Uterus (tissue), 4 donors: Measurements from ENCODE around the gene RREB1. TPM values are rescaled to one million over a fixed set of nuclear protein-coding genes. Genes with fewer than 3 reads are reported as not detected.
A peak's percentile ranks its signal among the peaks of the same experiment; 100 is the strongest.

Experiments used
- DNase-seq, 2 donors: peaks; one replicate each; pipeline ENCODE4 v3.0.0-alpha.2; 2019 to 2020
- H3K27ac ChIP-seq, 2 donors: fragments of 200-600 bp; sonication (generic); 1 replicate in 1 of 2; 2 replicates in 1 of 2; pipeline ENCODE4 v1.5.1; 2016 to 2018
- H3K27me3 ChIP-seq, 2 donors: fragments of 200-600 bp; sonication (generic); one replicate each; pipeline ENCODE4 v1.5.1; 2018 to 2019; ENCODE audit warnings: control low read depth in 1 of 2
- H3K36me3 ChIP-seq, 2 donors: fragments of 200-600 bp; sonication (generic); one replicate each; pipeline ENCODE4 v1.5.1; 2019; ENCODE audit warnings: control low read depth in 1 of 2
- H3K4me1 ChIP-seq, 2 donors: fragments of 200-600 bp; sonication (generic); one replicate each; pipeline ENCODE4 v1.5.1; 2018 to 2019; ENCODE audit warnings: control low read depth in 1 of 2
- H3K4me3 ChIP-seq, 2 donors: fragments of 200-600 bp; sonication (generic); 1 replicate in 1 of 2; 2 replicates in 1 of 2; pipeline ENCODE4 v1.5.1; 2018 to 2019; ENCODE audit warnings: mild to moderate bottlenecking in 1 of 2
- H3K9me3 ChIP-seq, 2 donors: fragments of 200-600 bp; sonication (generic); one replicate each; pipeline ENCODE4 v1.5.1; 2019; ENCODE audit warnings: control low read depth in 1 of 2
- CTCF ChIP-seq, 4 experiments: fragments of 200-600 bp in 2 of 4; fragments of 450-650 bp in 2 of 4; sonication (generic) in 2 of 4; IDR thresholded peaks; one replicate each; pipeline ENCODE4 v1.5.1; 2016 to 2019; ENCODE audit warnings: antibody characterized with exemption in 4 of 4, mild to moderate bottlenecking in 2 of 4, moderate library complexity in 1 of 4
- POLR2A ChIP-seq, 2 donors: fragments of 450-650 bp; IDR thresholded peaks; one replicate each; pipeline ENCODE4 v1.6.1; 2016; ENCODE audit warnings: antibody characterized with exemption in 2 of 2, mild to moderate bottlenecking in 1 of 2, moderate library complexity in 1 of 2
- intact Hi-C: fragments of 100-400 bp; cut with DNase I; formaldehyde crosslinking; loops from one replicate; pipeline ENCODE4 v1.15.1; 2023; ENCODE audit warnings: low total_unique reads
- total RNA-seq, 4 donors: library from RNA; depleted of rRNA in 3 of 4; stranded (reverse); fragments of >200 nt in 3 of 4; gene quantifications; one replicate each; pipeline versions ENCODE4 v1.1.0 to v1.2.4, GENCODE V29; 2014 to 2023
- donor health status: DM: yes; HTN: yes; CAD: no.

RREB1 gene
- total RNA-seq, 4 donors from 2014 or later: 15.1 to 65.9 (median 22.7) TPM

GRCh38 chr6:7144872-7145584 lies 37.3 kb downstream of the RREB1 start:
- intact Hi-C loops: no loop called here
- no peak overlapping the region for H3K4me3 ChIP-seq
- no peaks in the 10 kb centered on the region for H3K27me3 ChIP-seq
- H3K27ac ChIP-seq: peak overlapping the region; percentile 72 to 86
- H3K4me1 ChIP-seq: peaks cover 0 to 12% of the 10 kb centered on the region in 2 donors
- TF ChIP-seq POLR2A (IDR thresholded peaks at IDR 0.05): no peak
- no peak for TF ChIP-seq CTCF (IDR thresholded peaks at IDR 0.05)
- H3K36me3 ChIP-seq: no peaks in the 10 kb centered on the region
- no peak for DNase-seq
- H3K9me3 ChIP-seq: no peaks in the 10 kb centered on the region

- Histone ChIP-seq H3K4me1 (peaks cover 0 to 12% of the 10 kb centered on the region in 2 donors), H3K36me3 (no peaks in the 10 kb centered on the region), H3K4me3 (no peak overlapping the region), H3K9me3 (no peaks in the 10 kb centered on the region), H3K27me3 (no peaks in the 10 kb centered on the region), H3K27ac (peak overlapping the region; percentile 72 to 86)
- intact Hi-C loops: no loop called here
- TF ChIP-seq POLR2A (IDR thresholded peaks at IDR 0.05) (no peak), CTCF (IDR thresholded peaks at IDR 0.05) (no peak)
- no peak for DNase-seq
Observed at GRCh38 chr6:7145585-7145884, 37.8 kb downstream of the RREB1 start.

DNA sequence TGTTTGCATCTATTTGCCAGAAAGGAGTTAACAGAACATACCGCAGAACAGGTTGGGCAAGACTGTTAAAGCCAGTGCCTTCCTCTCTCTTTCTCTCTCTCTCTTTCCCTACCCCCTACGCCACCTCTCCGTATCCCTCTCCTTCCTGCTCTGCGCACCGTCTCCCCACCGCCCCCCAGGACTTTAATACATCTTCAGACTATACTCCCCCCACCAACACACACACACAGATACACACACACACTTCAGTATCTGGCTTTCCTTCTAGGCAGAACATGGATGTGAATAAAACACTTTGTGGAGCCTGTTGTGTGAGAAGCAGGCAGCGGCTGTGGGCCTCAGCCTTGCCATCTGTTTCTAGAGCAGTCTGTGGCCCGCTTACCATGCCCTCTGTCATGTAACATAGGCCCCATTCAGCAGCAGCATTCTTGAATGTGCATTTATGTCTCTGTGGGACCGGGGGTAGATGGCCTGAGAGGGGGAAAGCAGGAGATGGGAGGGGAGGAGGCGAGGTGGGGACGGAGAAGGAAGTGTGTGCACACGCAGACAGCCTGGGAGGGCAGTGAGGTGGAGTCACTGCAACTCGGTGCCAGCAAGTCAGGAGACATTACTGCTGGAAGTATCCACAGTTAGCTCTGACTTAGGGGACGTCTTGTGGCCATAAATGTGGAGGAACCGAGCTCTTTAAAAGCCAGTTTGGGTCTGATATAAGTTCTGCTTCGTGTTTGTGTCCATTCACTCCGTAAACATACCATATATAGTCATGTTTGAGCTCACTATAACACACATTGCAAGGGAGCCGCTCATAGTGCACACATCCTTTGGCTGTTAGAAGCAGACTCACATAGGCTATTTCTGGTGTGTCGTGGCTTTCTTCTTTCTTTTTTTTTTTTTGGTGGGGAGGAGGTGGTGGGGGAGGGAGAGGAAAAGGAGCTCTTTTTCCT lies 38.4 kb downstream of the RREB1 start:
- no peak overlapping the region for H3K4me3 ChIP-seq

DNA sequence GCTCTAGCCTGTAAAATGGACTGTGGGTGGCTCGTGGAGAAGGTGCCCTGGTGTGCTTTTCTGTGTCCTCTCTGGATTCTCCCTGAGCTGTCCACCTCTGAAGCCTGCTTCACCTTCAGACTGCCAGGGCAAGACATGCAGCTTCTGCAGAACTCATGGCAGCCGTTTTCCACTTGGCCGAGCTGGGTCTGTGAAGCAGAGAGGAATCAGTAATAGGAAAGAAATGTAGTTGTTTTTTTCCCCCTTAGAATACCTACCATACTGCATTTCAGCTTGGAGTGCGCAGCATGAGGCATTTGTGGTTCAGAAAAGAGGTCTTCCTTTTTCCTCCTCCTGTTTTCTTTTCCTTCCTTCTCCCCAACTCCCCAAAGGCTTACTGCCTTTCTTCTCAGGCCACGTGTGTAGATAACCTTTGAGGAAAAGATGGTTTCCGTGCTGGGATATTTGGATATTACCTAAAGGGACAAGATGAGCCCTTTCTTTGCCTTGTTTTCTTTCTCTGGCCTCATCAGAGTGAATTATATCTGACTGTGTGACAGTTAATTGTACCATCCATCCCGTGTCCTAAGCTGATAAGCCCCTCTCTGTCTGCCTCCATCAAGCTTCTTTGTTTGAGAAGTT lies 39.4 kb downstream of the RREB1 start:
- no peak for DNase-seq
- TF ChIP-seq POLR2A (IDR thresholded peaks at IDR 0.05) (no peak), CTCF (IDR thresholded peaks at IDR 0.05) (no peak)
- Histone ChIP-seq H3K27me3 (no peaks in the 10 kb centered on the region), H3K4me3 (no peak overlapping the region), H3K9me3 (no peaks in the 10 kb centered on the region), H3K36me3 (no peaks in the 10 kb centered on the region), H3K4me1 (peaks cover 0 to 5% of the 10 kb centered on the region in 2 donors), H3K27ac (peak overlapping the region; percentile 72 to 86)
- intact Hi-C loops: no loop called here

More for the DNA sequence above, 38.4 kb downstream of the RREB1 start:
- Histone ChIP-seq H3K27me3 (no peaks in the 10 kb centered on the region), H3K4me1 (peaks cover 0 to 12% of the 10 kb centered on the region in 2 donors), H3K36me3 (no peaks in the 10 kb centered on the region), H3K9me3 (no peaks in the 10 kb centered on the region), H3K27ac (peak overlapping the region; percentile 72 to 86)
- peak; percentile 48 to 55 for DNase-seq
- TF ChIP-seq CTCF (IDR thresholded peaks at IDR 0.05) (no peak), POLR2A (IDR thresholded peaks at IDR 0.05) (peak in 1 of 2 donors; percentile 12)
- intact Hi-C loops: no loop called here
